Sigmoid colon (tissue), 7 donors: ENCODE results near the gene HOXA5. TPM values are rescaled to one million over a fixed set of nuclear protein-coding genes. Genes with fewer than 3 reads are reported as not detected.

Source experiments
- DNase-seq: peaks from one replicate; pipeline ENCODE4 v3.0.0-alpha.2; 2019
- H3K27ac ChIP-seq, 4 donors: fragments of 200-600 bp; sonication (generic); one replicate each; pipeline ENCODE4 v1.5.1; 2016 to 2019; ENCODE audit warnings: mild to moderate bottlenecking in 1 of 4
- H3K27me3 ChIP-seq, 3 donors: fragments of 200-600 bp; sonication (generic); one replicate each; pipeline ENCODE4 v1.5.1; 2019; ENCODE audit warnings: mild to moderate bottlenecking in 1 of 3
- H3K36me3 ChIP-seq, 4 donors: fragments of 200-600 bp; sonication (generic); one replicate each; pipeline ENCODE4 v1.5.1; 2016 to 2019
- H3K4me1 ChIP-seq, 4 donors: fragments of 200-600 bp; sonication (generic); one replicate each; pipeline ENCODE4 v1.5.1; 2017 to 2019
- H3K4me3 ChIP-seq, 4 donors: fragments of 200-600 bp; sonication (generic); one replicate each; pipeline ENCODE4 v1.5.1; 2017 to 2019; ENCODE audit warnings: mild to moderate bottlenecking in 2 of 4, moderate library complexity in 1 of 4
- H3K9me3 ChIP-seq, 4 donors: fragments of 200-600 bp in 3 of 4; sonication (generic) in 3 of 4; one replicate each; pipeline versions ENCODE4 v1.5.1 to v1.6.1; 2013 to 2019
- EP300 ChIP-seq, 4 donors: sonication (generic); formaldehyde crosslinking; IDR thresholded peaks; one replicate each; pipeline ENCODE4 v1.6.1; 2017; ENCODE audit warnings: antibody characterized with exemption in 4 of 4
- POLR2A ChIP-seq, 2 donors: fragments of 450-650 bp; IDR thresholded peaks; one replicate each; pipeline ENCODE4 v1.6.1; 2016; ENCODE audit warnings: antibody characterized with exemption in 2 of 2, mild to moderate bottlenecking in 2 of 2, moderate library complexity in 2 of 2
- POLR2AphosphoS5 ChIP-seq, 4 donors: sonication (generic); formaldehyde crosslinking; IDR thresholded peaks; one replicate each; pipeline ENCODE4 v1.6.1; 2017; ENCODE audit warnings: antibody characterized with exemption in 4 of 4
- WGBS, 2 donors: extraction: QIAGEN DNeasy Blood & Tissue Kit; methylation state at CpG; one replicate each; pipeline ENCODE4 v1.1.7; 2013; 5-methylcytosine and 5-hydroxymethylcytosine counted together
- intact Hi-C: fragments of 100-400 bp; cut with DNase I; formaldehyde crosslinking; loops from one replicate; pipeline ENCODE4 v1.15.1; 2023
- polyA plus RNA-seq, 3 donors: library from polyadenylated mRNA; stranded (reverse); fragments of 200-250 nt; gene quantifications; one replicate each; pipeline ENCODE4 v1.2.3, GENCODE V29; 2013
- total RNA-seq, 4 donors: library from RNA; depleted of rRNA; stranded (reverse); fragments of >200 nt; gene quantifications; one replicate each; pipeline ENCODE4 v1.1.0, GENCODE V29; 2016
- TF ChIP-seq, protein P1 (sequence below), 4 experiments: fragments of 450-650 bp in 3 of 4; fragments of 200-600 bp in 1 of 4; IDR thresholded peaks; one replicate each; pipeline ENCODE4 v1.5.1; 2016 to 2019; ENCODE audit warnings: antibody characterized with exemption in 4 of 4, mild to moderate bottlenecking in 3 of 4, moderate library complexity in 2 of 4
- donor health status: healthy with polysubstance abuse.
- donor health status: Bipolar disorder and iron deficiency.
- donor health status: healthy.

The HOXA5 gene
- total and polyA plus RNA-seq, 7 donors = 3.2 to 14.3 (median 10.2) TPM

DNA sequence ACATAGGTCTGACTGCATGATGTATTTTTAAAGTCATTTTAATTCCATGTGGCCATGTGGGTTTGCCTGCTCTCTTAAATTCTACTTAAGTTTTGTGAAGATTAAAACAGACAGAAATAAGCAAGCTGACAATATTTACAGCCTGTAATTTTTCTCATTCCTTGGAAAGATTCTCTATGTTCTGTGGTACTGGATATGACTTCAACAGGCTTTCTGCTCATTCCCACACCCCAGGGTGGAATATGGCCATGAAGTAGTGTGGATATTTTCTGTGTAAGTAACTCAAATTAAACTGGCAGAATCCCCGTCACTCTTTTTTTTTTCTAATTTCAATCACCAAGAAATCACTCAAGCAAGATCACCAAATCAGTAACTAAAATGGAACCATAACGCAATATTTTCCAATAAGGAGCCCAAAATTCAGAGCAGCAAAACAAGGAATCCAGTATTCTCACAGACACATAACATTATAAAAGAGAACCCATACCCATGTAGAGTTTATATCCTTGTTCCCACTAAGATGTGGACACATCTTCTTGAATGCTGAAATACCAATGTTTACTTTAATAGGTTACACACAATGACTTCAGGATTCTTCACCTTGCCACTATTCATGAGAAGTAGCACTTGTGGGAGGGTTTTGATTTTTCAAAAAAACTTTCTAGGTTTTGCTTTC is 5.7 kb downstream of the HOXA5 start:
- intact Hi-C loops = no loop called here
- H3K27me3 ChIP-seq = no peaks in the 10 kb centered on the region
- H3K27ac ChIP-seq = peak overlapping the region; percentile 67 to 99 (median 92)
- WGBS, 2 donors = 14 to 58% methylated on average over 2 of the region's 2 CpGs
- DNase-seq = peak; percentile 26
- no peak overlapping the region for H3K4me3 ChIP-seq
- peaks cover 0 to 21% (median 0%) of the 10 kb centered on the region in 4 donors for H3K36me3 ChIP-seq
- H3K9me3 ChIP-seq = no peaks in the 10 kb centered on the region
- TF ChIP-seq, protein P1, sequence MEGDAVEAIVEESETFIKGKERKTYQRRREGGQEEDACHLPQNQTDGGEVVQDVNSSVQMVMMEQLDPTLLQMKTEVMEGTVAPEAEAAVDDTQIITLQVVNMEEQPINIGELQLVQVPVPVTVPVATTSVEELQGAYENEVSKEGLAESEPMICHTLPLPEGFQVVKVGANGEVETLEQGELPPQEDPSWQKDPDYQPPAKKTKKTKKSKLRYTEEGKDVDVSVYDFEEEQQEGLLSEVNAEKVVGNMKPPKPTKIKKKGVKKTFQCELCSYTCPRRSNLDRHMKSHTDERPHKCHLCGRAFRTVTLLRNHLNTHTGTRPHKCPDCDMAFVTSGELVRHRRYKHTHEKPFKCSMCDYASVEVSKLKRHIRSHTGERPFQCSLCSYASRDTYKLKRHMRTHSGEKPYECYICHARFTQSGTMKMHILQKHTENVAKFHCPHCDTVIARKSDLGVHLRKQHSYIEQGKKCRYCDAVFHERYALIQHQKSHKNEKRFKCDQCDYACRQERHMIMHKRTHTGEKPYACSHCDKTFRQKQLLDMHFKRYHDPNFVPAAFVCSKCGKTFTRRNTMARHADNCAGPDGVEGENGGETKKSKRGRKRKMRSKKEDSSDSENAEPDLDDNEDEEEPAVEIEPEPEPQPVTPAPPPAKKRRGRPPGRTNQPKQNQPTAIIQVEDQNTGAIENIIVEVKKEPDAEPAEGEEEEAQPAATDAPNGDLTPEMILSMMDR (IDR thresholded peaks at IDR 0.05) = no peak
- no peak for TF ChIP-seq POLR2A (IDR thresholded peaks at IDR 0.05)
- TF ChIP-seq EP300 (IDR thresholded peaks at IDR 0.05) = no peak
- no peak for TF ChIP-seq POLR2AphosphoS5 (IDR thresholded peaks at IDR 0.05)
- peaks cover 0 to 60% (median 49%) of the 10 kb centered on the region in 4 donors for H3K4me1 ChIP-seq

DNA sequence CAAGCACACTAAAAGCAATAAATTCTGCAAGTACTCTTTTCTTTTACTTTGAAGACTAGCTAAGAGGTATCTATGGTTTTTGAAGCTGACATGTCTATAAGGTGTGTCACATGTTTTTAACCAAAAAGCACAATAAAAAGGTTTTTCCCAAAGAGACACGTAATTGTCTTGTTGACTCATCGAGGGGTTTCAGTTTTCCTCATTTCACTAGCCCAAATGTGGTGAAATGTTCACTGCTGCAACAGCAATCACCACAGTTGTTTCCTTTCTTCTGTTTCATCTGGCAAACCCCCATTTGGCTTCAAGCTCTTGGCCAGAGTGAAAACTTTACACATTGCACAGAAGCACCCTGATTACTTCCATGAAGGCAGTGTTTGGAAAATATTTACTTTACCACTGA is 9.1 kb downstream of the HOXA5 start:
- no peak overlapping the region for H3K4me3 ChIP-seq
- DNase-seq = peak; percentile 85
- 5 to 18% methylated on average over 2 of the region's 2 CpGs for WGBS, 2 donors
- no peaks in the 10 kb centered on the region for H3K27me3 ChIP-seq
- H3K27ac ChIP-seq = peak overlapping the region; percentile 55 to 99 (median 92)
- H3K36me3 ChIP-seq = peaks cover 0 to 4% (median 0%) of the 10 kb centered on the region in 4 donors
- peaks cover 0 to 81% (median 60%) of the 10 kb centered on the region in 4 donors for H3K4me1 ChIP-seq
- TF ChIP-seq EP300 (IDR thresholded peaks at IDR 0.05) = no peak
- peak in 3 of 4 donors; percentile 37 to 65 (median 63) for TF ChIP-seq POLR2AphosphoS5 (IDR thresholded peaks at IDR 0.05)
- intact Hi-C loops = no loop called here
- no peaks in the 10 kb centered on the region for H3K9me3 ChIP-seq

DNA sequence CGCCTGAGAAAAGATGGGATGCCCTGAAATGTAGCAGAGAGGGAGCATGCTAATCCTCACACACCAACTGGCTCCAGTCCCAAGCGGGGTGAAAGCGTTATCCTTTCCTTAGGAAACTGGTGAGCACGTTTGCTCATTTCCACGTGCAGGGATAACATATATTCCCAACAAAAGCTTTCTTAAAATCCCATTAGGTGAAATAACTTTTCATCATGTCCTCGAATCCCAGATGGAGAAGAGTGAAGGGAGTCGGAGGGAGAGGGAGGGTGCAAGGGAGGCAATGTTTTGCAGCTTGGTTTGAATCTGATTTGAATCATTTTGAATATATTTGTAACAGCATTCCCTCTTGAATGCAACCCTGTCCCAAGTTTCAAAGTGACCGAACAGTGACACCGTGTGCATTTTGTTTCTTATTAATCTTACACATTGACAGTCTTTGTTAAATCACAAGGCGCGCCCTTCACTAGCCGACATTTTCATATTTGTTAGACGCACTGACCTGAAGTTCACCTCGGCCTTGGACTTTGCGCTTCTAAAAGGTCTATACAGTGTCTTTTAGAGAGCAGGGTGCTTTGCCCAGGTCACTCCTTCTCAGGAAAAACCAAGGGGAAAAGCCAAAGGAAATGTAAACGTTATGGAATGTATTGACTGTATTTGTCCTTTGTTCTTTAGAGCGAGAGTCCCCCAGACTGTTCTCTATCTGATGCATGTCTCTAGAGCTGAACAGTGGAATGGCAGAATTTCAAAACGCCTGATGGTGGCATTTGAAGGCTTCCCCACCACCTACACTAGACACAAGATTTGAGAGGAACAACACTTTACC is 9.9 kb downstream of the HOXA5 start:
- H3K27me3 ChIP-seq = no peaks in the 10 kb centered on the region
- peaks cover 0 to 88% (median 66%) of the 10 kb centered on the region in 4 donors for H3K4me1 ChIP-seq
- TF ChIP-seq POLR2AphosphoS5 (IDR thresholded peaks at IDR 0.05) = peak in 1 of 4 donors; percentile 12
- TF ChIP-seq EP300 (IDR thresholded peaks at IDR 0.05) = no peak
- no peak for TF ChIP-seq POLR2A (IDR thresholded peaks at IDR 0.05)
- TF ChIP-seq, protein P1 (IDR thresholded peaks at IDR 0.05) = no peak
- no peaks in the 10 kb centered on the region for H3K36me3 ChIP-seq
- WGBS, 2 donors = 16 to 61% methylated on average over 18 of the region's 18 CpGs
- intact Hi-C loops = no loop called here
- no peaks in the 10 kb centered on the region for H3K9me3 ChIP-seq
- peak; percentile 64 for DNase-seq
- H3K4me3 ChIP-seq = no peak overlapping the region
- peak overlapping the region; percentile 55 to 99 (median 92) for H3K27ac ChIP-seq

DNA sequence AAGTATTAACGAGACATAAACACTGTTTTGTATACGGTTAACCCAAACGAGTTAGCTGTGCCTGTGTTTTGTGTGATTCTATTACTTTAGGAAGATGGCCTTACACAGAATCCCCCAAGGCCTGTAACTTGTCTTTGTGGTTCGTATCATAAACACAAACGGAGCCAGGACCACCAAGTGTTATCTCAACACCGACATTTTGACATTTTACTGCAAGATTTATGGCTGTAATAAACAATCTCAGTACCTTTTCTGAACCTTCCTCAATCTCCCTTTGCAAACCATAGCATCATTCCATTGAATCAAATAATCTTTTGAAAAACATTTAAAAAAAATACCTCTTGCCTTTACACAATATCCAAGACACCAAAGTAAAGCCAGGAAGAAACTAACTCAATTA is 10.5 kb downstream of the HOXA5 start:
- 11 to 53% methylated on average over 6 of the region's 6 CpGs for WGBS, 2 donors
- peak overlapping the region; percentile 55 to 99 (median 92) for H3K27ac ChIP-seq
- no peaks in the 10 kb centered on the region for H3K27me3 ChIP-seq
- H3K4me1 ChIP-seq = peaks cover 0 to 88% (median 68%) of the 10 kb centered on the region in 4 donors
- intact Hi-C loops = no loop called here
- peak; percentile 6 for DNase-seq
- H3K36me3 ChIP-seq = no peaks in the 10 kb centered on the region
- H3K4me3 ChIP-seq = no peak overlapping the region
- TF ChIP-seq, protein P1 (IDR thresholded peaks at IDR 0.05) = no peak
- no peak for TF ChIP-seq POLR2A (IDR thresholded peaks at IDR 0.05)
- no peaks in the 10 kb centered on the region for H3K9me3 ChIP-seq

DNA sequence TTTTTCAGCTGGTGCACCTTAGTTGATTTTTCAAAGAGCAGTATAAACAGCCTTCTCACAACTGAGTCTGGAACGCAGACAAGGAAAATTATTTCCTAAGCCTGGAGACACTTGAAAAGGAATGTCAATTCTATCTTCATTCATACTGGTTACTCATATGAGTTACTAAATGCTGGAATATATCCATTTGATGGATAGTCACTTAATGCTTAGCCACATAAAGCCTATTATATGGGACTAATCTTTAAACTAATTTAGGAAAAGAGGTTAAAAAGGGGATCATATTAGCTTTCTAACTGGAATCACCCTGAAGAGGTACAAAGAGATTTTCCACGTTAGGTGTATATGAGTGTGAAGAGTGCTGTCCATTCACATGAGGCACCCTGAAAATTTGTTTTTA is 11.3 kb downstream of the HOXA5 start:
- no peak for DNase-seq
- Histone ChIP-seq H3K4me1 (peaks cover 0 to 88% (median 72%) of the 10 kb centered on the region in 4 donors), H3K27me3 (no peaks in the 10 kb centered on the region), H3K36me3 (no peaks in the 10 kb centered on the region), H3K9me3 (no peaks in the 10 kb centered on the region), H3K4me3 (no peak overlapping the region), H3K27ac (peak overlapping the region in 3 of 4 donors; percentile 91 to 99 (median 93))
- 28 to 69% methylated on average over 2 of the region's 2 CpGs for WGBS, 2 donors
- TF ChIP-seq, protein P1 (IDR thresholded peaks at IDR 0.05) = no peak
- TF ChIP-seq POLR2AphosphoS5 (IDR thresholded peaks at IDR 0.05) (no peak), POLR2A (IDR thresholded peaks at IDR 0.05) (no peak), EP300 (IDR thresholded peaks at IDR 0.05) (no peak)
- intact Hi-C loops = no loop called here
